ENCODE data around the gene ZCCHC24.

Gene ZCCHC24

DNA sequence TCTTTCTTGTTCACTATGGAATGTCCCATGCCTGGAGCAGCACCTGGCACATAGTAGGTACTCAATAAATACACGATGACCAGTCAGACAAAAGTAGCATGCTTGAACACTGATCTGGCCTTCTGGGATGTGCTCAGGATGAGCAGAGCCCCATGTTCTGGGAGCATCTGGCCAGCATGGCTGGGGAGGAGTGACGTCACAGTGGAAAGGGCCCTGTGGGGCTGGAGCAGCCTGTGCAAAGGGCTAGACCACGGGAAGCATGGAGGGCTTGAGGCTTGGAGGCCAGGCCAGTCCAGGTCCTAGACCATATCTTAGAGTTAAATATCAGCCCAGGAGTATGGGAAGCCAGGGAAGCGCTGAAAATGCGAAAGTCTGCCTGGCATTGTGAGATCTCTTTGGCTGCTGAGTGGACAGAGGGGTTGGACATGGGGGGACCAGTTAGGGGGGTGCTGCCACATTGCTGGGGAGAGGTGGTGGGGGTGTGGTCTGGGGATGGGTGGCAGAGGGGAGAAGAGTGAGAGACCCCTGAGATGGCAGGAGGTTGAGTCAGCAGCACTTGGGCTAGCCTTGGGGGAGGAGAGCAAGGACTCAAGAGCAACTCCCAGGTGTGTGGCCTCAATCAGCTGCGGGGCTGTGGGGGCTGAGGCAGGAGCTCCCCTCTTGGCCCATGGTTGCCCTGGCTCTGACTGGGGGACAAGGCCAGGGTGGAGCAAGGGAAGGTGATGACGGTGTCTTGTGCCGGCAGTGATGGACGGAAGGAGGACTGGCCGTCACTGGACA lies 34.9 kb downstream of the ZCCHC24 start:
- no peak for DNase-seq

DNA sequence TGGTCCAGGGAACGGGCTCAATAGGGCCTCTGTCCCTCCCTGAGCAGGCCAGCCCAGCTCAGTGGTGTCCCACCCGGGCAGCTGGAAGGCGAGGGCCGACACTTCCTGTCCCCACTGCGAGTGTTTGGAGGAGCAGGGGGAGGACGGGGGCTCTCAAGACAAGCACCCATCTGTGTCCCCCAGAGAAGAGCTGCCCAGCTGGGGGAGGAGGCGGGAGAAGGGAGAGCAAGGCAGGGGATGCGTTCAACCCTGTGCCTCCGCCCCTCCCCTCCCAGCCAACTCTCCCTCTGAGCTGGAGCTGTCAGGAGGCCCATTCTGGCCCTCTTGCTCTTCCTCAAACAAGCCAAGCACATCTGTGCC lies 35.7 kb downstream of the ZCCHC24 start:
- no peak for DNase-seq

GRCh38 chr10:79409038-79409725 lies 36.2 kb downstream of the ZCCHC24 start:
- no peak for DNase-seq

DNA sequence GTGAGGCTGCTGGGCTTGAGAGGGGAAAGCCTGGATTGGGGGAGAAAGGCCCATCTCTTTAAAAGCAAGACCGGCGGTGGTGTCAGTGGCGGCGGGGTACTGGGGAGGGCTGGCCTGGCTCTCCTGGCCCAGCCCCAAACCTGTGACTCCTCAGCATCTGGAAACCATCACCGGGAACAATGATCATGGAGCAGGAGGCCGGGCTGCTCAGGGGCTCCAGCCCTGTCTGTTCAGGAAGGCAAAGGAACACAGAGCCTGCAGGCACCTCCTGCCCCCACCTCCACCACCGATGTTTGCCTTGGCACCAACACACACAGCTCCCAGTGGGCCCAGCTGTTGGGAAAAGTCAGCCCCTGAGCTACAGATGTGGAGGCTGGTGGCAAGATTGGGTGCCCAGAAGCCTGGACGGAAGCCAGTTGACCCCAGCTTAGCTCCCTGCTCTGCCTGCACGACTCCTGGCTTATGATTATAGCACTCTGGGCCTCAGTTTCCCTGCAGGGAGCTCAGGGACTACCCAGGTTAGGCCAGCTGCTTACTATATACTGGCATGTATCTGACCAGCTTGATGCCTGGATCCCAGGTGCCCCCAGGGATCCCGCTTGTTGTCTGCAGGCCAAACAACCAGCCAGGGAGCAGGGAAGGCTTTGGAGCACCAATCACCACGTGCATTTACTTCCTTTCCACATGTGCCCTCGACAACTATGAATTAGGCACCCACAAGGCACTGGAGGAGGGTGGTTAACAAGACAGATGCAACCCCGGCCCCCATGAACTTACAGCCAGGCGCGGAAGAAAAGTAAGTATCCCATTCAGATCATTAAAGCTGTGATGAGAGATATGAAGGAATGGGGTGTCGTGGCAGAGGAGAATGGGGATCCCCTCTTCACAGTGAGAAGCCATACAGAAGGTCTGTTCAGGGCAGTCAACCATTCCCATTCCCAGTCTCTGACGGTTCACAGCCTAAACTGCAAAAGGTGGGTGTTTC lies 37.3 kb downstream of the ZCCHC24 start:
- DNase-seq: peak; percentile 86

DNA sequence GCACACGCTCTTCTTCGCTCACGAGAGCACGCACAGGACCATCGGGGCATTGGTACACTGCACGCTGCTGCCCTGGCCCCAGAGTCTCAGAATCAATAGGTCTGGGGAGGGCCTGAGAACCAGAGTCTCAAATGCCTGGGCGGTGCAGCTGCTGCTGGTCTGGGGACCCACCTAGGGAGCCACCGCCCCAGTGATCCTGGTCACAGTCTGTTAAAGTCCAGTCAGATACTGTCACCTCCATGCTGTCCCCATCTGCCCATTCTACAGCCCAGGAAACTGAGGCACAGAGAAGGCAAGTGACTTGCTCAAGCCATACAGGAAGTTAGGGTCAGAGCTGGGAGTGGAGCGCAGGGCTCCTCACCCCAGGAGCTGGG lies 38.0 kb downstream of the ZCCHC24 start:
- no peak for DNase-seq

- DNase-seq: no peak
These were observed 38.6 kb downstream of the ZCCHC24 start for GRCh38 chr10:79406683-79407422.

DNA sequence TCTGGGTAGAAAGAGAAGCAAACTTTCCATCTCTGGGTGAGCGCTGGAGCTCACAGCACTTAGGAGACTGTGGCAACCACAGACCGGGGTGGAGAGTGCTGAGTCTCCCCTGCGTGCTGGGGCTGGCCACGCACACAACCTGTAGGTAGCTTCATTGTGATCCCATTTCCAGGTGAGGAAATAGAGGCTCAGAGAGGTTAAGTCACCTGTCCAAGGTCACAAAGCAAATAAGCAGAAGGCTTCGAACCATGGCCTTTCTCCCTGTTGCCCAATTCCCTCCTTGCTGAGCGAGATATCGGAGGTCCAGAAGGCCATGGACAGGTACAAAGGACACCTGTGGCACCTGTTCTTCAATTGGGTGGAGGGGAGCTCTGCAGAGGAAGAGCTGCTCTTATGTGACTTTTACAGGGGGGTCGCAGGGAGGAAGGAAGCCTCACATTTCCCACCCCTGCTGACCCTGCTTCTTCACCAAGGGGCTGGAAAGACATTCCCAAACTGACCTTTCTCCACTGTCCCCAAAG lies 39.4 kb downstream of the ZCCHC24 start:
- DNase-seq: no peak

- peak; percentile 60 for DNase-seq
These were observed 40.0 kb downstream of the ZCCHC24 start for GRCh38 chr10:79405221-79405994.

- no peak for DNase-seq
These were observed 40.7 kb downstream of the ZCCHC24 start for GRCh38 chr10:79404690-79405131.

DNA sequence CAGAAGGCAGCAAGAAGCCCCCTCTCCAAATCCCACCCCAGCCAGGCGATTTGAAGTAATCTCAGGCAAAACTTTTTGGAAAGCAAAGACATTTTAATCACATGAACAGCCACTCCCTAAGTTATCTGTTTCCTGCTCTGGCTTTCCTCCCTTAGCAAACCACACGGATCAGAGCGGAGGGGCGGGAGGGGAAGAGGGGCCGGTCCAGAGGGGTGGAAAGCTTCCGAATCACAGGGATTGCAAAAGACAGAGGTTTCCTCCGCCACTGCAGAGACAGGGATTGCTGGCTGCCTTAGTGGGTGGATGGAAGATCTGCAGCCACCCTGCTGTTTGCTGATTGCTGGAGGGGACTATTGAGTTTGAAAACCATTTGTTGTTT lies 41.2 kb downstream of the ZCCHC24 start:
- peak; percentile 83 for DNase-seq

DNA sequence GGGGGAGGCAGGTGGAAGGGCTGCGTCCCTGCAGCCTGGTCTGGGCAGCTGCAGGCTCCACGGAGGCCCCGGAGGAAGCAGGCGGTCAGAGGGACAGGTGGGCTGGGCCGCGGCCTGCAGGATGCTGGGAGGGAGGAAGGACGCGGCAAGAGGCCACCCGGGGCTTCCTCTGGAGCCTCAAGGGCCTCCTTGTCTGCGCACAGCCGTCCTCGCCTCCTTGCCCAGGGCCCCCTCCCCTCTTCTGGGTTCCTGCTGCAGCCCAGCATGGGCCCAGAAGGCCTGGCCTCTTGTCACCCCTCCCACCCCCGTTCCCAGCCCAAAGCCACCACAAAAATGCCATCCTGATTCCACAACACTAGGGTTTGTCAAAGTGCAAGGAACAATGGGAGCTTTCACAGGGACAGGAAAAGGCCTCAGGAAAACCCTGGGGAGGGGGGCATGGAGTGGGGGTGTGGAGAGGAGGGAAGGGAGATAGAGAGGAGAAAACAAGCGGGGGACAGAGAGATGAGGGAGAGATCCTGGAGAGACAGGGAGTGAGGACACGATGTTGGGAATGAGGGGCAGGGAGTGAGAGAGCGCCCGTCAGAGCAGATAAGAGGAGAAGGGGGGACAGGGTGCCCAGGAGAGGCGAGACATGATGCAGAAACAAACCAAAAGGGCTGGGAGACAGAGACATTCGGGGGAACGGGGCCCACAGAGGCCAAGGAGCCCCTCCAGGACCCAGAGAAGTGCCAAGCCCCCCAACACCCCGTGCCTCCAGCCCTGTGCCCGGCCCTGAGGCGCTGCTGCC lies 41.8 kb downstream of the ZCCHC24 start:
- no peak for DNase-seq

GRCh38 chr10:79402951-79403350 lies 42.5 kb downstream of the ZCCHC24 start:
- no peak for DNase-seq

DNA sequence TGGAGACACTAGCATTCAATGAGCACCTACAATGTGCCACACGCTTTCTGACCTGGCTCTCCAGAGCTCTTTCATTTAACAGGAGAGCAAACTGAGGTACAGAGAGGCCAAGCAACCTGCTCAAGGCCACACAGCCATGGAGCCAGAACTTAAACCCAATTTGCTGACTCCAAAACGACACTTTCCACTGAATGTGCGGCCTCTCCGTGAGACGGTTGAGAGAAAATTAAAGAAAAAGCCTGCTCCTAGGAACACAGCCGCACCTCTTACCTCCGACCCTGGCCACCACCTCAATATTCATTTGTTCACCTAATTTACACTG lies 42.8 kb downstream of the ZCCHC24 start:
- no peak for DNase-seq

- DNase-seq: peak; percentile 53
These were observed 44.2 kb downstream of the ZCCHC24 start for GRCh38 chr10:79401015-79401921.

DNA sequence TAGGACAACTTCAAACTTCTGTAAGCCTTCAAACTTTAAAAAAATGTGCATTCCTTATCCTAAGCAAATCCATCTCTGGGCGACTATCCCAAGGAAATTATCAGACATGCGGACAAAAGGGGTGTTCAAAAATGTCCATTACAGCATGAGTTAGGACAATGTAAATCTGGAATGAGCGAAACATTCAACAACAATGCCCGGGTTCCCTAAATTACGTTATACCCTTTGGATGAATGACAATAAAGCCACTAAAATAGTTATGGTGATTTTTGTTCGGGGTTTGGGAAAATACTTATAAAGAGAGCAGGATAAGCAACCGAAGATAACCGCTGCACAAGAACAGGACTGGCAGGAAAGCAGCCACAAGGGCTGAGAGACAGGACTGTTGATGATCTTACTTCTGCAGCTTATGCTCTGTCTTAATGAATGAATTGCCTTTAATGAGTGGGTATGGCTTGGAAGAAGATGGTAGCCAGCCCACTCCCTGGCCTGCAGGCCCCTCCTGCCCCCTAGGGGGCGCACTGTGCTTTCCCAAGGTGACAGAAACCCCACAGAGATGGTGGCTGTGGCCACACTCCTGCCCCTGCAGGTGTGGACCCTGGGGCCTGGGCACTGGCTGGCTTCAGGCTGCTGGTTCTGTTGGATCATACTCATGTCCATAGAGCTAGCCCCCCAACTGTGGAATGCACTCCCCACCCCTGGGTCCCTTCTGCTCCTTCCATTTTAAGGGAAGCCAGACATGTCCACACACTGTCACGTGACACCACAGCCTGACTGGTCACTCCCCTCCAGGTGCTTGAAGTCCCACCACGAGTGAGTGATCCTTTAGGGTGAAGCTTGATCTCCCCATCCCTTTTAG lies 45.0 kb downstream of the ZCCHC24 start:
- no peak for DNase-seq

GRCh38 chr10:79399223-79399831 lies 46.1 kb downstream of the ZCCHC24 start:
- DNase-seq: peak; percentile 95

DNA sequence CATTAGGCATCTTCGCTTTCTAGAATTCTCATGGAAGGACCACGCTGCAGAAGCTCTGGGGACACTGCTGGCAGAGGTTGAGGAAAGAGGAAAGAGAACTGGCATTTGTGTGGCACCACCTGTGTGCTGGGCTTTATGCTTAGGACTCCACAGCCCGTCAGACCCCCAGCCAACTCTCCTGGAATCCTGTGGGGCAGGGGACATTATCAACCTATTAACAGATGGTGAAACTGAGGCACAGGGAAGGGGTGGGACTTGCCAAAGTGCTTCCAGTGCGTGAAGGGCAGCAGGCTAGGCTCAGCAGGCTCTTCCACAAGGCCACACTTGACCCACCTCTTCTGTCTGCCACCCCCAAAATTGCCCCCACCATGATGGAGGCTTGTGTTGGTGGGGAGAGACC lies 46.8 kb downstream of the ZCCHC24 start:
- no peak for DNase-seq

Measured in fibroblast of skin of abdomen (primary cell).